IMR-90 (cell line): ENCODE data around the gene PILRB. TPM values are rescaled to one million over a fixed set of nuclear protein-coding genes. Genes with fewer than 3 reads are reported as not detected.

Experiments used
- ATAC-seq: fragments of 200-7000 bp; cut with Tn5 transposase; 2 replicates; pipeline ENCODE4 v1.9.1; 2020; ENCODE audit warnings: low read depth, mild to moderate bottlenecking, moderate library complexity
- BruUV-seq: library from RNA; stranded (reverse); fragments of 400-500 nt; replicated peaks from 2 replicates; lab custom pipeline; 2021; lab: Mats Ljungman, UMichigan
- CTCF ChIA-PET: fragments of 300-600 bp; formaldehyde crosslinking; extraction: SDS; loops from one replicate; lab custom pipeline; 2021; ENCODE audit warnings: antibody characterized with exemption; lab: Yijun Ruan, JAX
- POLR2A ChIA-PET: fragments of 300-600 bp; sonication (Branson Sonifier 250); formaldehyde crosslinking; loops from one replicate; lab custom pipeline; 2022; ENCODE audit warnings: antibody characterized with exemption; ENCODE audit not compliant: unreplicated experiment; lab: Charles Lee
- DNase-seq: peaks from one replicate; pipeline ENCODE4 v3.0.0; 2013
- H2AFZ ChIP-seq: replicated peaks from 2 replicates; pipeline ENCODE3; 2013; ENCODE audit warnings: low read length, mild to moderate bottlenecking; ENCODE audit not compliant: poor library complexity
- H2AK5ac ChIP-seq: 2 replicates; pipeline ENCODE4 v1.6.1; 2013; ENCODE audit warnings: low read depth, low read length, inconsistent platforms
- H2AK9ac ChIP-seq: replicated peaks from 2 replicates; pipeline ENCODE3; 2013; ENCODE audit warnings: mild to moderate bottlenecking, low read depth, low read length, moderate library complexity; ENCODE audit not compliant: poor library complexity
- H2BK120ac ChIP-seq: 2 replicates; pipeline ENCODE4 v1.6.1; 2013; ENCODE audit warnings: low read depth, low read length, inconsistent platforms
- H2BK15ac ChIP-seq: 3 replicates; pipeline ENCODE4 v1.6.1; 2013; ENCODE audit warnings: low read depth, low read length, inconsistent platforms
- H2BK20ac ChIP-seq: 2 replicates; pipeline ENCODE4 v1.6.1; 2013; ENCODE audit warnings: low read depth, mild to moderate bottlenecking, inconsistent platforms, low read length, moderate library complexity
- H2BK5ac ChIP-seq: 2 replicates; pipeline ENCODE4 v1.6.1; 2013; ENCODE audit warnings: mild to moderate bottlenecking, low read depth, low read length, inconsistent platforms; ENCODE audit not compliant: poor library complexity, severe bottlenecking
- H3K14ac ChIP-seq: replicated peaks from 2 replicates; pipeline ENCODE4 v1.6.1; 2013; ENCODE audit warnings: low read depth, low read length, inconsistent platforms
- H3K18ac ChIP-seq: 2 replicates; pipeline ENCODE4 v1.6.1; 2013; ENCODE audit warnings: low read depth, low read length, control low read depth
- H3K23ac ChIP-seq: 2 replicates; pipeline ENCODE4 v1.6.1; 2013; ENCODE audit warnings: low read depth, low read length, inconsistent platforms
- H3K27ac ChIP-seq: 2 replicates; pipeline ENCODE4 v1.5.1; 2013; ENCODE audit warnings: mild to moderate bottlenecking, control low read depth, low read length; ENCODE audit not compliant: insufficient read depth
- H3K27me3 ChIP-seq: 2 replicates; pipeline ENCODE4 v1.6.1; 2013; ENCODE audit warnings: low read length; ENCODE audit not compliant: control insufficient read depth, insufficient read depth
- H3K36me3 ChIP-seq: 2 replicates; pipeline ENCODE4 v1.6.1; 2013; ENCODE audit warnings: low read length, mixed read lengths; ENCODE audit not compliant: control insufficient read depth, insufficient read depth
- H3K4ac ChIP-seq: 2 replicates; pipeline ENCODE4 v1.6.1; 2013; ENCODE audit warnings: low read depth, low read length, inconsistent platforms
- H3K4me1 ChIP-seq: 2 replicates; pipeline ENCODE4 v1.6.1; 2013; ENCODE audit warnings: low read length, mixed read lengths; ENCODE audit not compliant: control insufficient read depth, insufficient read depth
- H3K4me2 ChIP-seq: 2 replicates; pipeline ENCODE4 v1.6.1; 2013; ENCODE audit warnings: low read depth, mild to moderate bottlenecking, control low read depth, low read length, moderate library complexity
- H3K4me3 ChIP-seq: 2 replicates; pipeline ENCODE4 v1.5.1; 2013; ENCODE audit warnings: low read depth, mild to moderate bottlenecking, control low read depth, low read length, moderate library complexity; ENCODE audit not compliant: insufficient read depth
- H3K56ac ChIP-seq: 2 replicates; pipeline ENCODE4 v1.6.1; 2013; ENCODE audit warnings: low read length, inconsistent platforms; ENCODE audit not compliant: insufficient read depth; ENCODE audit errors: extremely low read depth
- H3K79me1 ChIP-seq, 2 experiments: 2 replicates each; pipeline ENCODE4 v1.6.1; 2013; ENCODE audit warnings: low read length in 2 of 2, inconsistent platforms in 1 of 2, low read depth in 1 of 2
- H3K9ac ChIP-seq: 2 replicates; pipeline ENCODE4 v1.6.1; 2013; ENCODE audit warnings: low read depth, low read length, control low read depth
- H3K9me1 ChIP-seq: 2 replicates; pipeline ENCODE4 v1.6.1; 2013; ENCODE audit warnings: low read length, inconsistent platforms; ENCODE audit not compliant: insufficient read depth
- H3K9me3 ChIP-seq: 2 replicates; pipeline ENCODE4 v1.6.1; 2013; ENCODE audit warnings: low read length; ENCODE audit not compliant: control insufficient read depth, insufficient read depth
- H4K20me1 ChIP-seq: 2 replicates; pipeline ENCODE4 v1.6.1; 2013; ENCODE audit warnings: low read length, inconsistent platforms; ENCODE audit not compliant: insufficient read depth
- H4K5ac ChIP-seq: 2 replicates; pipeline ENCODE4 v1.6.1; 2013; ENCODE audit warnings: mild to moderate bottlenecking, low read depth, low read length, control low read depth
- H4K8ac ChIP-seq, 2 experiments: 2 replicates each; pipeline ENCODE4 v1.6.1; 2013; ENCODE audit warnings: low read depth in 2 of 2, low read length in 2 of 2, control low read depth in 1 of 2, inconsistent platforms in 1 of 2
- H4K91ac ChIP-seq: 2 replicates; pipeline ENCODE4 v1.6.1; 2013; ENCODE audit warnings: low read depth, low read length, inconsistent platforms; ENCODE audit not compliant: insufficient read depth
- CEBPB ChIP-seq: IDR thresholded peaks from 2 replicates; pipeline ENCODE4 v1.6.1; 2012; ENCODE audit warnings: low read depth, low read length, improper control_type of control experiment
- CTCF ChIP-seq: conservative IDR thresholded peaks from 2 replicates; pipeline ENCODE4 v1.5.1; 2012; ENCODE audit warnings: mild to moderate bottlenecking, low read depth, low read length, improper control_type of control experiment
- MAZ ChIP-seq: IDR thresholded peaks from 2 replicates; pipeline ENCODE4 v1.6.1; 2012; ENCODE audit warnings: low read depth, mild to moderate bottlenecking, low read length, improper control_type of control experiment, moderate library complexity, borderline replicate concordance
- RAD21 ChIP-seq: IDR thresholded peaks from 2 replicates; pipeline ENCODE4 v1.6.1; 2012; ENCODE audit warnings: low read length, improper control_type of control experiment
- WGBS, 2 experiments: methylation state at CpG; one replicate each; pipeline versions ENCODE4 v1.1.5 to v1.1.7; 2013; ENCODE audit warnings: missing lambda C conversion rate in 2 of 2; ENCODE audit not compliant: insufficient read length in 1 of 2; ENCODE audit errors: extremely low coverage in 2 of 2; 5-methylcytosine and 5-hydroxymethylcytosine counted together
- dilution Hi-C: fragments of 300-500 bp; cut with HindIII; formaldehyde crosslinking; loops from one replicate; pipeline ENCODE4 v1.14.3; 2018; ENCODE audit warnings: low sequenced_read_pairs; ENCODE audit not compliant: unreplicated experiment
- in situ Hi-C: fragments of 300-500 bp; cut with MboI; formaldehyde crosslinking; loops from 3 replicates; pipeline ENCODE4 v1.14.3; 2019; ENCODE audit warnings: low sequenced_read_pairs, inconsistent platforms, mixed read lengths
- intact Hi-C: fragments of 100-400 bp; cut with micrococcal nuclease; formaldehyde crosslinking; loops from 2 replicates; pipeline ENCODE4 v1.10.0; 2022
- polyA plus RNA-seq, 3 experiments: library from polyadenylated mRNA; depleted of rRNA; stranded (reverse); fragments of >200 nt; gene quantifications; 2 replicates each; pipeline ENCODE4 v1.2.3, GENCODE V29; 2012; ENCODE audit warnings: low replicate concordance in 1 of 3
- total RNA-seq: library from RNA; depleted of rRNA; stranded (reverse); fragments of >200 nt; gene quantifications from 2 replicates; pipeline ENCODE4 v1.2.3, GENCODE V29; 2012

Gene PILRB
- total and polyA plus RNA-seq, 2 of the 4 experiments (the other 2 are of a cell fraction), result 3.4 to 22.2 TPM

- no peak overlapping the region for H3K18ac ChIP-seq
- H3K9ac ChIP-seq, result no peak overlapping the region
- ChIA-PET CTCF (interaction anchor here (0.5 to 1.3 kb wide), 2 partner anchors 41 to 51 kb away, joined by 4 read pairs; no protein-coding TSS in a partner anchor), POLR2A (no interaction called here)
- peaks cover 48% of the 10 kb centered on the region for H3K27me3 ChIP-seq
- no peak overlapping the region for H4K5ac ChIP-seq
- H3K79me1 ChIP-seq, result no peaks in the 10 kb centered on the region
- no peak overlapping the region for H3K4me2 ChIP-seq
- DNase-seq (peak; percentile 40), ATAC-seq (peak; percentile 27; the same call in 1 of the 2 replicates)
- H4K8ac ChIP-seq, result no peak overlapping the region
- intact Hi-C loops, result loop anchor here (2.0 kb wide), 1 partner anchor 274 kb away; no protein-coding TSS in a partner anchor
- no peak overlapping the region for H3K4me3 ChIP-seq
- in situ Hi-C loops, result no loop called here
- no peak overlapping the region for H2BK5ac ChIP-seq
- no peak overlapping the region for H3K14ac ChIP-seq
- no peak overlapping the region for H3K27ac ChIP-seq
- no peak overlapping the region for H3K4ac ChIP-seq
- no peak overlapping the region for H3K23ac ChIP-seq
- H4K20me1 ChIP-seq, result no peaks in the 10 kb centered on the region
- no peaks in the 10 kb centered on the region for H3K9me1 ChIP-seq
- no peaks in the 10 kb centered on the region for H3K36me3 ChIP-seq
- H2BK20ac ChIP-seq, result no peak overlapping the region
- no peak overlapping the region for H2AK5ac ChIP-seq
- WGBS, 2 experiments, result 20% methylated on average over 2 of the region's 6 CpGs; no CpG with 5 or more reads in 1 of the 2 experiments
- no TSS peak for BruUV-seq
- no peak overlapping the region for H2BK15ac ChIP-seq
- dilution Hi-C loops, result no loop called here
- no peak overlapping the region for H2BK120ac ChIP-seq
- no peak overlapping the region for H2AK9ac ChIP-seq
- H3K56ac ChIP-seq, result no peak overlapping the region
- TF ChIP-seq MAZ, result no peak
- no peak for TF ChIP-seq CEBPB
- TF ChIP-seq RAD21, result no peak
- TF ChIP-seq CTCF, result no peak
- no peak overlapping the region for H4K91ac ChIP-seq
- H3K4me1 ChIP-seq, result no peaks in the 10 kb centered on the region; the same call in 1 of the 2 replicates
- no peak overlapping the region for H2AFZ ChIP-seq
- H3K9me3 ChIP-seq, result no peaks in the 10 kb centered on the region
Measured at GRCh38 chr7:100406767-100407166, 48.9 kb downstream of the PILRB start.
